A673 (cell line): ENCODE measurements around the gene SNX32.

Experiments
- CTCF ChIP-seq: fragments of 300-800, 200-600 bp; sonication (generic); conservative IDR thresholded peaks from 2 replicates; pipeline ENCODE4 v1.5.1; 2017; ENCODE audit warnings: low read depth, mild to moderate bottlenecking, antibody characterized with exemption, low read length, moderate library complexity, mixed read lengths
- EZH2 ChIP-seq: fragments of 200-600 bp; sonication (generic); IDR thresholded peaks from 2 replicates; pipeline ENCODE4 v1.6.1; 2017; ENCODE audit warnings: borderline replicate concordance, low read depth, mild to moderate bottlenecking, mixed read lengths, antibody characterized with exemption, low read length; ENCODE audit not compliant: poor library complexity, severe bottlenecking

GRCh38 chr11:65816696-65817095 is 17.1 kb upstream of the SNX32 start:
- no peak for TF ChIP-seq CTCF
- no peak for TF ChIP-seq EZH2
